HG02759 (cell line): ENCODE data around the gene APOD.
"Not testable (repeated sequence)": the region's sequence is repeated elsewhere in the genome, so short reads cannot be mapped to it uniquely, and the experiment has no call there.

Source experiments
- ATAC-seq: cut with Tn5 transposase; IDR thresholded peaks from one replicate; pipeline ENCODE4 v1.9.1; 2021; ENCODE audit warnings: mild to moderate bottlenecking, moderate library complexity; ENCODE audit not compliant: unreplicated experiment

Gene APOD

DNA sequence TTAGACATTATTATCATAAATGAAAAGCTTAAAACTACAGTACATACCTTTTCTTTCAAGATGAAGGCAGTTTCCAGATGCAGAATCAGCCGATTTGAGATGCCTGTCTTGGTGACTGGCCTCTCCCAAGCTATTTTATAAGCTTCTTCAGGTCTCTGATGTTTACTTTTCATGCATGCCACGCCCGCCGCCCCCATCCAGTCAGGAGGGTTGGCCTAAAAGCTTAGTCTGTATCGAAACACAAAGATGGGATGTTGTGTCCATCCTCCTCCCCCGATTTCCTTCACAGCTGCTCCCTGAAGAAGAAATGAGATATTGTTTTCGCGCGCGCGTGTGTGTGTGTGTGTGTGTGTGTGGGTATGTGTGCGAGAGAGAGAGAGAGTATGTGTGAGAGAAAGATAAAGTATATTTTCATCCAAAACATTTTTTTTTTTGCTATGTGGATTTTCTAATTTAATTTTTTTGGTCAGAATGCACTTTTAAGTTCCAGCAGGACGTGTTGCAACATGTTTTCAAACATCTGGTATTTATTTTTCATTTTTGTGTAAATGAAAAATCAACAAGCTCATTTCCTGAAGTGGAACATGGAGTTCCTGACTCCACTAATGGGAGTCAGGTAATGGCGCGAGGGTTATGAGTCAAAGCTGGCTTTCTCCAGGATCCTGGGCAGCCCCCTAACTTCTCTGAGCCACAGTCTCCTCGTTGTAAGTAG is at the start of gene APOD:
TSS of gene APOD (minus strand) at position 110 of the 712 bp plus-strand sequence. CDS start 4,479 bp downstream, outside the sequence.
- ATAC-seq = no peak

DNA sequence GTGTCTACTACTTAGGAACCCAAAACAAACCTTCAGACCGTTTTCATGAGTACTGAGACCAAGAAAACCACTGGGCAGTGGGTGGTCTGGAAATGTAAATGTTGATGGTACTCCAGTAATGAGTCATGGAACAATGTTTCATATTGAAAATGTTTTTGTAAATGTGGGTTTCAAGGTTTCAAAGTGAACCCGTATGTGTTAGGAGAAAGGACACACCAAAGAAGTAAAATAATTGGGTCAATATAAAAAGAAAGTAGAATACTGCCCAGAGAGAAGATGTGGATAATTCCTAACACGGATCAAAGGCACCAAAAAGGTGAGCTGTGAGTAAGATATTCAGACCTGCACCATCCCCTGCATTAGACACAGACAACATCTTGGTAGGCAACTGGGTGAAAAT is 49.6 kb upstream of the APOD start:
- ATAC-seq = not testable (repeated sequence)

DNA sequence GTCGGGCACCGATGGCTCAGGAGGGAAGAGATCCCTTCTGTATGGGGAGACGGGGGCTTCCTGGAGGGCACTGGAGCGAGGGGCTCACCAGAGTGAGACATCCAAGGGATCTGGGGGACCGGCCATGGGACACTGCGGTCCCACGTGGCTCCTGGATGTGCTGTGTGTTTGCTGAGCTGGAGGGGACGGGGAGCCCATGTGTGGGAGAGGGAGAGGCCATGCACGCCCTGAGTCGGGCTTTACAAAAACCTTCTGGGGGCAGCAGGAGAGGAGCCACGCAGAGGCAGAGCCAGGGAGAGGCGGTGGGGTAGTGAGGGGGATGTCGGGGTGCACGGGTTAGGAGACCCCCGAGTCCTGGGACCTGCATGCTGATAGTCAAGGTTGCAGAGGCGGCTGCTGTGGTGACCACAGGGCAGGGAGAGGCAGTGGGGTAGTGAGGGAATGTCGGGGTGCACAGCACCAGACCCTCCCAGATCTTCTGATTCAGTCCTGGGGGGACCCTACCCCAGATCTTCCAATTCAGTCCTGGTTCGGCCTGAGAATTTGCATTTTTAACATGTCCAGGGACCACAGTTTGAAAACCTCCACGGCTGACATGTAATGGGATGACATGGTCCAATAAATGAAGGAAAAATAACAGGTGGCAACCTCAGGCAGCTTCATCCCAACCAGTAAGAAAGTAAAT is 48.9 kb upstream of the APOD start:
- not testable (repeated sequence) for ATAC-seq

DNA sequence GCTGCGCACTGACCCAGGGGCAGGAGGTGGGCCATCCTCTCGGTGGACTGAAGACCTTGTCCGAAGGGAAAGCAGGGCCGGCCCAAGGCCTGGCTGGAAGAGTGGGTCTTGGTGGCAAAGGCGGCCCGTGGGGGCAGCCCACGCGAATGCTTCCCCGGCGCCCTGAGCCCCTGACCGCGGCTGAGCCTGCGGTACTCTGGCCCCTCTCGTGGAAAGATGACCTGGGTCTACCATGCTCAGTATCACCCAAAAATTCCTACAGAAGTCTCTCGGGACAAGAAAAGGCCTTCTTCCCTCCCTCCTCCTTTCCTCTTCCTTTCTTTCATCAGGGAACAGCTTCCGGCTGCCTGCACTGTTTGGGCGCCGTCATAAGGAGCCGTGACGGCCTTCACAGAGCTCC is 48.3 kb upstream of the APOD start:
- ATAC-seq = not testable (repeated sequence)

DNA sequence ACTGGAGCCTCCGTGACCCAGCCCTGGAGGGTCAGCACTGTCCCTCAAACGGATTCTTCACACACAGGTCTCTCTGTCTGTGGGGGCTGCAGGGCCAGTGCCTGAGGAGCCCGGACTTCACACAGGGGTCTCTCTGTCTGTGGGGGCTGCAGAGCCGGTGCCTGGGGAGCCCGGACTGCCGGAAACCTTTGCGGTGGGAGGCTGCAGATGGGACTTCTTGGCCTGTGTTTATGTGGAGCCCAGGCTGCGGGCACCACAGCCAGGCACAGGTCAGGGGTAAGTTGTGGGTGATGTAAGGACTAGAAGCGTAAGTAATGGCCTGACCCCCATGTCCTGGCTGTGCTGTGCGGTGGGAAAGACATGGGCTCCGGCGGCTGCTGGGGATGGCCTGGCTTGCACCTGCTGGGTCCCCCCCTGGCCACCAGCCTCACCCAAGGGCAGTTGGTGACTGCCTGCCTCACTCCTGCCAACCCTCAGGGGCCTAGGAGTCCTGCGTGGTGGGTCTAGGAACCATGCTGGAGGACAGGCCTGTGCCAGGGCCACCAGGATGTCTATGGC is 47.3 kb upstream of the APOD start:
- ATAC-seq = not testable (repeated sequence)

DNA sequence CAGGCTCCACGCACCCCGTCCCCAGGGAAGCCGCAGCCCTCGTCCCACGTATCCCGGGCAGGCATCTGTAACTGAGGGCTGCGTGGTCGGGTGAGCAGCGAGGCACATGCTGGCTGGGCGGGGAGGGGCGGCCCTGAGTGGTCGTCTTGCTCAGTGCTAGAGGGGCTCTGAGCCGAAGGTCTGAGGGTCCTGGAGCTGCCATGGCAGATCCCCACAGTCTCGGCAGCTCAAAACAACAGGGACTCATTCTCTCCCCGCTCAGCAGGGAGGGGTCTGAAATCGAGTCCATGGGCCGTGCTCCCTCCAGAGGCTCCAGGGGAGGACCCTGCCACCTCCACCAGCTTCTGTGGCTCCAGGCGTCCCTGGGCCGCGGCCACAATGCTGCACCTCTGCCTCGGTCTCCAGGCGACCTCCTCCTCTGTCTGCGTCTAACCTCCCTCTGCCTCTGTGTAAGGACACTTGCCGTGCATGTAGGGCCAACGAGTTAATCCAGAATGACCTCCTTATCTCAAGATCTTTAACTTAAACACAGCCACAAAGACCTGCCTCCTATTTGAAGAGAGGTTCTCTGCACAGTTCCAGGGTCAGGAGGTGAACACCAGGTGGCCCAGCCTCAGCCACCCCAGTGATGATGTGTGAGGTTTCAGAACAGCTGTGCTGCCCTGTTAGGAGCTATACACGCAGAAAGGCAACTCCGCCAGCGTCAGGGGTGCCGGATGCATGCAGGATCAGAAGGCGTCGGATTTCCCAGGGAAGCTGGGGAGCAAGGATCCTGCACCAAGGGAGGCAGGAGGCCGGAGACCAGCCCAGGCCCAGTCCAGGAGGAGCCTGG is 46.6 kb upstream of the APOD start:
- ATAC-seq = not testable (repeated sequence)

DNA sequence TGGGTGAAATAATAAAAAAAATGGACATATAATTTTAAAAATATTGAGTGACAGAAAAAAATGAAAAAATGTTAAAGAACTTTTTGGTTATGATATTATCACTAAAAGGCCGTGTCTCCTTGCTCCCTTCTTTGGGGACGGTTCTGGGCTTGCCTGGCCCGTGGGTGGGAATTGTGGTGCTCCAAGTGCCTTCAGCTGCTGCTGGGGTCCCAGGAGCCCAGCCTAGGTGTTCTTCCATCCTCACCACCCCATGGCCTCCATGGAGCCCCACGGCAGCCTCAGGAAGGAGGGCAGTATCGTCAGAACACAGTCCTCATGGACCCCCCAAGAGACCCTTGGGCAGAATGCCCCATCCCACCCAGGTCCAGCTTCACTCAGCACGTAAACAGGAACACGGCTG is 45.9 kb upstream of the APOD start:
- ATAC-seq = not testable (repeated sequence)

DNA sequence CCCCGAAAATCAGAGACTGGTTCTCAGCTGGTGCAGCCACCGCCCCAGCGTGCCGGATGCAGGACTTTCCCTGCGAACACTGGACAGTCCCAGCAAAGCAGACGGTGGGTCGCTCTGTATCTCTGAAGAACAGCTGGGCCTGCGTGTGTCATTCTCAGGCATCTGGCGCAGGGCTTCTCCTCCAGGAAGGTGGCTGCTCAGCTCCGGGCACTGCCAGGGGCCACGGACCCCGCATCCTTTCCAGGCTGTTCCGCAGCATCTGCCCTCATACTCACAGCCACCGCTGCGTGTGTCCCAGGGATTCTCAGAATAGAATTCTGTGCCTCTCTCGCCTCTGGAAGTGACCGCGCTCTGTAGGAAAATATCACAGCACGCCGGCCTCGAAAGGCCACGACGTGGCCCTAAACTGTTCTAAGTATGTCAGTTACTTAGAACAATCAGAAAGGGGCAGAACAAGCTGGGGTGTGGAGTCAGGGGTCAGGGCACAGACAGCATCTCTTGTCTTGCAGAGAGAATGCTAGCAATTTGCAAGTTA is 44.7 kb upstream of the APOD start:
- not testable (repeated sequence) for ATAC-seq

DNA sequence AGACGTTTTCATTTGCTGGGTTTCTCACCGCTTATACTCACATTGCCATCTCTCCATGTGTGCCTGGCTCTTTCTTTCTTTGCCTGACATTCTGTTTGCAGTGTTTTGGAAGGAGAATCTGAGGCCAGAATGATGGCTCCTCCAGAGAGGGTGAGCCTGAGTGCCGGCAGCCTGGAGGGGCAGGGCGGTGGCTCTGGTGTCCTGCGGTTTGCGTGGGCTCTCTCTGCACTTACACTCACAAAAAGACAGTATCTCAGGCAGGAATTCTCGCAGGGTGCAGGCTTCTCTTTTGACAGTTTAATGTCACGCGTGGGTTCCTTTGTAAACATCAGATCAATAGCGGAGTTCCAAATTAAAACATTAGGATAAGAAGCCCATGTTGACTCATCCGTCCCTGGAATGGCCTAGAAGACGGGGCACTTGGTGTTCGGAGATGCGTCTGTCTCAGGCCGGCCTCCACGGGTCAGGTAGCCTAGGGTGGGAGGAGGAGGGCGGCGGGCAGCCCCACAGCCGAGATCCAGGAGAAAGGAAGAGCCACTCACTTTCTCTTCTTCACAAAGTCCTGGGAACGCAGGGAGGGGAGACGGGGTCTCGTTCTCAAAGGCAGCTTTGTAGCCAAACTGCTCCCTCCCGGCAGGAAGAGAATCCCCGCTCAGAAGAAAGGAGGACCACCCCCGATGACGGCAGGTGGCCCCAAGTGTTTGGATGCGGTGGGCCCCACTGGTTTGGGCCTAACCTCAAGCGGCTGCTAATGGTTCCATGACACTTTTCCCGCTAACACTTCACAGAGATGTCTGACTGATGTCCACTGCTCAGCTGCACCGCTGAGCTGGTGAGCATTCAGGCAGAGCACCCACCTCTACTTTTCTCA is 44.0 kb upstream of the APOD start:
- ATAC-seq = not testable (repeated sequence)

DNA sequence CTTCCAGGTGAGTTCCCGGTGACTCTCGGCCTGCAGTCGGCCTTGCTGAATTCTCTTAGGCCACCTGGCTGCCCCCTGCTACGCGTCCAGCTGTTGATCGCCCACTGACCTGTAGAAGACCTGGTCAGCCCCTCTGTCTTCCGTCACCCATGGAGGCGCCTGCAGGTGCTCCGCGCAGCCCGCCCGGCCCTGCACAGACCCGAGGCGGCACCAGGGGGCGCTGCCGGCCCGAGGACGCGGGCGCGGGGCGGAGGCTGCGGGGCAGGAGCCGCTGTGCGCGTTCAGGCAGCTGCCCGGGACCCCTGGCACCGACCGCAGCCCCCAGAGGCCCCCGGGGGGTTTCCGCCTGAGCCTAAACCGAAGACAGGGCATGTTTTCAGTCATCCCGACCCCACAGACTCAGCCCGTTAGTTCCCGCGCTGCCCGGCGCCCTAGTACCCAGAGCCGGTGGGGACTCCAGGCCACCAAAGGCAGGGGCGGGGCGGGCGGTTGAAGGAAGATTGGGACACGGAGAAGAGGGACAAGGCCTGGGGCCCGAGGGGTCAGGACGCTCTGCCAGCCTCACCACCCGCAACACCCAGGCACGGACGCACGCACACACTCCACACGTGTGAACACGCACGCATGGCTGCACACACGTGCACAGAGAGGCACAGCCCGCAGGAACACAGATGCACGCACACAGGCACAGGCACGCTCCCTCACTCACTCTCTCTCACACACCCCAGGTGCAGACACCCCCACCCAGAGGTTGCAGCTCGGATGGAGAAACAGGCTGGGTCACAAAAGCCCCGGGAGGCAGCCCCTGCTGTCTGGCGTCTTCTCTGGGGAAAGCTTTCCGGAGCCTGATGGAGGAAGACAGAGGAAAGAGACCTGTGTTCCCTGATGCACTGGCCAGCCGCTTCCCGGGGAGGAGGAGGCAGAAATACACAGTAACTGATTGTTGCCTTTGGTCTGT is 41.1 kb upstream of the APOD start:
- ATAC-seq = peak; percentile 88

DNA sequence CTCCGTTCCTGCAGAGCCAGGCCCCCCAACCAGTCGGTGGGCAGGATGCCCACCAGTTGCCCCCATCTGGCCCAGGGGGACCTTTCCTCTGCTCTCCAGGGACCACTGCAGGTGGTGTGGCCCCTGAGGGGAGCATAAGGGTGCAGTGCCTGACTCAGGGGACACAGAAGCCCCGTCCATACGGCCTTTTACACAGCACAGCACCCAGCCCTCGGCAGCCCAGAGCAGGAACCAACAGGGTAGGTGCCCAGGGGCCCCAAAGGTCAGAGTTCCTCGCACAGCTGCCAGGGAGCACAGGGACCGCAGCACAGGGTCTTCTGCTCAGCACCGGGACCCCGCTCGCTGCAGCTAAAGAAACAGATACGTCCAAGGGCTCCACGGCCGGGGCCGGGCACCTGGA is 40.4 kb upstream of the APOD start:
- not testable (repeated sequence) for ATAC-seq

DNA sequence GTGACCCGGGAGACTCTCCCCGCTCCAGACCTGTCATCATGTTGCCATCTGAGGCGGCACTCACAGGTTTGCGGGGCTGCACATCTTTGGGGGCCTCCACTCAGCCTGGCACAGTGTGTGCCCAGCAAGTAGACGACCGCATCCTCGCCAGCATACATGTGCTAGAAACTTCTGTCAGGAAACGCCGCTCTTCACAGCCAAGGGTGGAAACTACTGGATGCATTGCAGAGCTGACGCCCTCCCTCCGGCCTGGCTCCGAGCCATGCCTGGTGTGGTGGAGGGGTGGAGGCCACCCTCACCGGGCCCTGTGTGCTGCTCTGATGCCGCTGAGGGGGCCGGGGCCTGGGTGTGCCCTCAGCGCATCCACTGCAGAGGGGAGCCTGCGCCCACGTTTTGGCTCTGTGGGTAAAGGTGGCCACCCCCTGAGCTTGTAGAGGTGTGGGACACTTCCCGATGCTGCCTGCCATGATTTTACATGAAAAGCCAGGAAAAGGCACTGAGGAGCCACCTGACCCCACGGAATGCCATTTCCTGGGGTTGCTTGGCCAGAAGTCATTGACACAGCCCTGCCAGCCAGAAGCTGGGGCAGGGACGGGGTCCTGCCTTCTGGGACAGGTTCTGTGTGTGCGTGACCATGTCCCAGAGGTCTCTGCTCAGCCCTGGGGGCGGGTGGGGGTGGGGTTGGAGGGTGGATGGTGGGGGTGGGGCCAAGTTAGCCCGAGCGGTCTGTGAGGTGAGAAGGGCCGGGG is 39.7 kb upstream of the APOD start:
- not testable (repeated sequence) for ATAC-seq

DNA sequence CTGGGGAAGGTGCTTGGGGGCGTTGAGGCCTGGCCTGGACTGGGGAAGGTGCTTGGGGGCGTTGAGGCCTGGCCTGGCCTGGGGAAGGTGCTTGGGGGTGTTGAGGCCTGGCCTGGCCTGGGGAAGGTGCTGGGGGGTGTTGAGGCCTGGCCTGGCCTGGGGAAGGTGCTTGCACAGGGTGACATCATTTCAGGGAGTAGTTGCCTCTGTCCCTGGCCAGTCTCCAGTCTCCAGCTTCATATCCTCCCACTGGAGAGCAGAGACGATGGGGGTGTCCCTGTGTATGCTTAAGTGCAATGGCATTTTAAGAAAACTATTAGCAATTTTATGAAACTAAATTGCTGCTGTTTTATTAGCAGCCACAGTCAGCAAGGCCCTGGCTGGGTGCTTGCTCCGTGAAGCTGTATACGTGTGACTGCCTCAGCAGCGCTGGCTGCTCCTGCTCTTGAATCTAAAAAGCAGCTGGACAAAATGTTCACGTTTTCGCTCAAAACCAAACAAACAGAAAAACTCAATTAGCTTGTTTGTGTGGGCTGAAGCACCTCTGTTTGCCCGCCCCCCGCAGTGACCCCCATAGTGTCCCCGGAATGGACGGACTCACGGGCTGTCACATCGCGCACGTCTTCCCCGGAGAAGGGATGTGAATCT is 38.9 kb upstream of the APOD start:
- not testable (repeated sequence) for ATAC-seq

DNA sequence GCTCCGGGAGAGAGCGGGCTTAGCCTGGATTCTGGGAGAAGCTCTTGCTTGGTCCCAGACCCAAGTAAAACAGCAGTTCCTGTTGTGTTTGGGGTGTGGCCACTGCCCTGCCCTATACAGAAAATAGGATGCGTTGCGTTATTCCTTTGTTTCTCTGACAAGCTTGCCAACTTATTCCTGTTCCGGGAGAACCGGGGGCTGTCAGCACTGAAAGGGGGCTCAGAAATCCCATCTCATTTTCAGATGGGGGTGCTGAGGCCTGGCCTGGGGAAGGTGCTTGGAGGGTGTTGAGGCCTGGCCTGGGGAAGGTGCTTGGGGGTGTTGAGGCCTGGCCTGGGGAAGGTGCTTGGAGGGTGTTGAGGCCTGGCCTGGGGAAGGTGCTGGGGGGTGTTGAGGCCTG is 38.3 kb upstream of the APOD start:
- ATAC-seq = not testable (repeated sequence)

DNA sequence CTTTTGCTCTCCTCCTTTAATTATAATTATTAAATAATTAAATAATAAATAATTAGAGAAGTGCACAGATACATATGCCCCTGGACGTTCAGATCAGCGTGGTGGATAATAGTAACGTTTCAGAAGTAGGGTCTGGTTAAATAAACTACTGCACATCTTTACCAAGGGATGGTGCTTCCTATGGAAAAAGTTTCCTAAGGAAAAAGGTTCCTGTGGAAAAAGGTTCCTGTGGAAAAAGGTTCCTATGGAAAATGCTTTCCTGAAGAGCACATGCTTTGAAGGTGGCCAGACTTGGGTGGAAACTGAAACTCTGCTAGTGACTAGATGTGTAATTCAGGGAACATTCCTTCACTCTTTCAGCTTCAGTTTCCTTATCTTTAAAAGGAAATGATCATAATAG is 37.4 kb upstream of the APOD start:
- not testable (repeated sequence) for ATAC-seq

DNA sequence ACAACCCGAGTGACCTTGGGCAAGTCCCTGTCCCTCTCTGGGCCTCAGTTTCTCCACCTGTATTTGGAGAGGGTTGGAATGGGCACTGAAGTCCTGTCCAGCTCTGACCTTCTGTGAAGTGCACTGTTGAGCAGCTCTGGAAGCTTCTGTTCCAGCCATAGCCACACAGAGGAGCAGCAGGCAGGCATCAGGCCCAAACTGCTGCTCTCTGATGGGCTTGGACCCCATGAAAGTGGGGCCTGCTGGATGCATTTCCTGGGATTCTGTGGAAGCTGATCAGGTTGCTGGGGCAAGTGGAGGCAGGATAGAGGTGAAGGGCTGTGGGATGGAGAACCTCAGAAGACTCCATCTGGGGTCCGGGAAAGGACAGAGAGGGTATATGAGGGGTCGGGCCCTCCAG is 36.7 kb upstream of the APOD start:
- not testable (repeated sequence) for ATAC-seq

DNA sequence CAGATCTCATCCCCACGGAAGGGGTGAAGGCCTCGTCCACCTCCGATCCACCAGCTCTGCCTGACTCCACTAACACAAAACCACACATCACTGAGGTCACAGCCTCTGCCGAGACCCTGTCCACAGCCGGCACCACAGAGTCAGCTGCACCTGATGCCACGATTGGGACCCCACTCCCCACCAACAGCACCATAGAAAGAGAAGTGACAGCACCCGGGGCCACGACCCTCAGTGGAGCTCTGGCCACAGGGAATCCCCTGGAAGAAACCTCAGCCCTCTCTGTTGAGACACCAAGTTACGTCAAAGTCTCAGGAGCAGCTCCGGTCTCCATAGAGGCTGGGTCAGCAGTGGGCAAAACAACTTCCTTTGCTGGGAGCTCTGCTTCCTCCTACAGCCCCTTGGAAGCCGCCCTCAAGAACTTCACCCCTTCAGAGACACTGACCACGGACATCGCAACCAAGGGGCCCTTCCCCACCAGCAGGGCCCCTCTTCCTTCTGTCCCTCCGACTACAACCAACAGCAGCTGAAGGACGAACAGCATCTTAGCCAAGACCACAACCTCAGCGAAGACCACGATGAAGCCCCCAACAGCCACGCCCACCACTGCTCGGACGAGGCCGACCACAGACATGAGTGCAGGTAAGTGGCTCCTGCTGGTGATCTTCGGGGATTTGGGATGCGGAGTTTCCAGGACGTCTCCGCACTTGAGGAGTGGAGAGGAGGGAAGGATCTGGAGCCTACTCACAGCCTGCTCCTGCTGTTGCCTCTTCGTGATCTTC is 36.0 kb upstream of the APOD start:
- ATAC-seq = not testable (repeated sequence)
